GM12878 (cell line): ENCODE results near the gene UBASH3A. TPM values are rescaled to one million over a fixed set of nuclear protein-coding genes. Genes with fewer than 3 reads are reported as not detected.
A peak's percentile ranks its signal among the peaks of the same experiment; 100 is the strongest.

ENCODE experiments used
- ESRRA ChIP-seq: IDR thresholded peaks from 2 replicates; pipeline ENCODE4 v1.6.1; 2012; ENCODE audit warnings: mild to moderate bottlenecking, low read length, improper control_type of control experiment
- ETV6 ChIP-seq, 2 experiments: fragments of 450-650 bp in 1 of 2; IDR thresholded peaks in 1 of 2; conservative IDR thresholded peaks in 1 of 2; 2 replicates each; pipeline ENCODE4 v1.6.1; 2014; ENCODE audit warnings: antibody characterized with exemption in 1 of 2, borderline replicate concordance in 1 of 2, low read depth in 1 of 2, mild to moderate bottlenecking in 1 of 2, moderate library complexity in 1 of 2
- IKZF2 ChIP-seq, 2 experiments: fragments of 450-650 bp; IDR thresholded peaks; 2 replicates each; pipeline ENCODE4 v1.6.1; 2017; ENCODE audit warnings: mild to moderate bottlenecking in 2 of 2, moderate library complexity in 2 of 2
- MTA2 ChIP-seq: fragments of 450-650 bp; IDR thresholded peaks from 2 replicates; pipeline ENCODE4 v1.6.1; 2016; ENCODE audit warnings: low read depth, mild to moderate bottlenecking, moderate library complexity
- MXI1 ChIP-seq: fragments of 150-350 bp; IDR thresholded peaks from 2 replicates; pipeline ENCODE4 v1.6.1; 2011; ENCODE audit warnings: low read depth, mild to moderate bottlenecking, inconsistent platforms, low read length, improper control_type of control experiment
- NFYB ChIP-seq: IDR thresholded peaks from 2 replicates; pipeline ENCODE4 v1.6.1; 2011; ENCODE audit warnings: low read depth, mild to moderate bottlenecking, low read length, improper control_type of control experiment, moderate library complexity; ENCODE audit not compliant: insufficient read depth
- NR2C1 ChIP-seq: fragments of 450-650 bp; IDR thresholded peaks from 2 replicates; pipeline ENCODE4 v1.6.1; 2017; ENCODE audit warnings: antibody characterized with exemption, mild to moderate bottlenecking, moderate library complexity
- PAX5 ChIP-seq: IDR thresholded peaks from 2 replicates; pipeline ENCODE4 v1.6.1; 2011; ENCODE audit warnings: low read depth, low read length, borderline replicate concordance
- RELA ChIP-seq: fragments of 450-650 bp; IDR thresholded peaks from 2 replicates; pipeline ENCODE4 v1.8.0; 2014; ENCODE audit warnings: borderline replicate concordance; ENCODE audit not compliant: partially characterized antibody
- SP1 ChIP-seq: IDR thresholded peaks from one replicate; pipeline ENCODE4 v1.6.1; 2011; ENCODE audit warnings: low read depth, low read length
- SUZ12 ChIP-seq: fragments of 200-600 bp; sonication (generic); IDR thresholded peaks from one replicate; pipeline ENCODE4 v1.6.1; 2018; ENCODE audit warnings: antibody characterized with exemption, mild to moderate bottlenecking; ENCODE audit not compliant: unreplicated experiment
- polyA plus RNA-seq, 11 experiments: library from polyadenylated mRNA; depleted of rRNA in 4 of 11; unstranded in 6 of 11; stranded (reverse) in 5 of 11; fragments of >200 nt; fragmentation: Nextera tagmentation in 4 of 11; fragmentation: Illumina TruSeq in 1 of 11; extraction: Ambion mirVana in 4 of 11; extraction: Trizol in 1 of 11; gene quantifications; 1 replicate in 1 of 11; 2 replicates in 10 of 11; pipeline versions ENCODE4 v1.2.1 to v1.2.3, GENCODE V29; 2011 to 2016; ENCODE audit warnings: inconsistent platforms in 2 of 11, missing spikeins in 2 of 11, low read depth in 1 of 11
- total RNA-seq, 4 experiments: library from RNA; depleted of rRNA in 3 of 4; stranded (reverse); fragments of >200 nt in 3 of 4; fragmentation: Illumina TruSeq in 1 of 4; extraction: Trizol in 1 of 4; gene quantifications; 2 replicates each; pipeline versions ENCODE4 v1.2.1 to v1.2.3, GENCODE V29; 2013 to 2021
- TF ChIP-seq, protein P1 (sequence below): IDR thresholded peaks from 2 replicates; pipeline ENCODE4 v1.6.1; 2012; ENCODE audit warnings: mild to moderate bottlenecking, low read depth, low read length
- TF ChIP-seq, protein P2 (sequence below): fragments of 450-650 bp; IDR thresholded peaks from 2 replicates; pipeline ENCODE4 v1.6.1; 2017; ENCODE audit warnings: mild to moderate bottlenecking
- TF ChIP-seq, protein P3 (sequence below): fragments of 450-650 bp; IDR thresholded peaks from 2 replicates; pipeline ENCODE4 v1.6.1; 2017; ENCODE audit warnings: antibody characterized with exemption, mild to moderate bottlenecking, moderate library complexity
- TF ChIP-seq, protein P4 (sequence below): IDR thresholded peaks from 2 replicates; pipeline ENCODE4 v1.6.1; 2012; ENCODE audit warnings: low read depth, low read length, improper control_type of control experiment
- TF ChIP-seq, protein P5 (sequence below): IDR thresholded peaks from 2 replicates; pipeline ENCODE4 v1.6.1; 2011; ENCODE audit warnings: mild to moderate bottlenecking, low read depth, low read length, moderate library complexity; ENCODE audit not compliant: insufficient replicate concordance

Gene UBASH3A
- total and polyA plus RNA-seq, 10 of the 15 experiments (the other 5 are each of a cell fraction or from before 2014, with no cell fraction given) = 0.04 to 0.39 (median 0.23) TPM; not detected in 1

DNA sequence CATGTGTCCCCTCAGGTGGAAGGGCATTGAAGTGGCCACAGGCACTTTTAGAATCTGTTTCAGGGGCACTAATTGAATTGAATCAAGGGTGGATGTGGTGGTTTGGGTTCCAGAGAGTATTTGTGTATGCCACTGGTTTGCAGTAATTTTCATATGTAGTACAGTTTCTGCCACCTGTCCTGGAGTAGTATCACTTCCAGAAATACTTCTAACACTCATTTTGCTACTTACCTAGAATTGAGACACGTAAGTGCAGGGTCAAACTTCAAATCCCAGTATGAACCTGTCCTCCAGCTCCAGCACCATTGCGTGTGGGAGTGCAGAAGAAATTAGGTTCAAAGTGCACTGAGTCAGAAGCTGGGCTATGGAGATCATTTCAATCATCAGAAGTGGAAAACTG, 65.6 kb downstream of the UBASH3A start (continued):
- TF ChIP-seq, protein P1, sequence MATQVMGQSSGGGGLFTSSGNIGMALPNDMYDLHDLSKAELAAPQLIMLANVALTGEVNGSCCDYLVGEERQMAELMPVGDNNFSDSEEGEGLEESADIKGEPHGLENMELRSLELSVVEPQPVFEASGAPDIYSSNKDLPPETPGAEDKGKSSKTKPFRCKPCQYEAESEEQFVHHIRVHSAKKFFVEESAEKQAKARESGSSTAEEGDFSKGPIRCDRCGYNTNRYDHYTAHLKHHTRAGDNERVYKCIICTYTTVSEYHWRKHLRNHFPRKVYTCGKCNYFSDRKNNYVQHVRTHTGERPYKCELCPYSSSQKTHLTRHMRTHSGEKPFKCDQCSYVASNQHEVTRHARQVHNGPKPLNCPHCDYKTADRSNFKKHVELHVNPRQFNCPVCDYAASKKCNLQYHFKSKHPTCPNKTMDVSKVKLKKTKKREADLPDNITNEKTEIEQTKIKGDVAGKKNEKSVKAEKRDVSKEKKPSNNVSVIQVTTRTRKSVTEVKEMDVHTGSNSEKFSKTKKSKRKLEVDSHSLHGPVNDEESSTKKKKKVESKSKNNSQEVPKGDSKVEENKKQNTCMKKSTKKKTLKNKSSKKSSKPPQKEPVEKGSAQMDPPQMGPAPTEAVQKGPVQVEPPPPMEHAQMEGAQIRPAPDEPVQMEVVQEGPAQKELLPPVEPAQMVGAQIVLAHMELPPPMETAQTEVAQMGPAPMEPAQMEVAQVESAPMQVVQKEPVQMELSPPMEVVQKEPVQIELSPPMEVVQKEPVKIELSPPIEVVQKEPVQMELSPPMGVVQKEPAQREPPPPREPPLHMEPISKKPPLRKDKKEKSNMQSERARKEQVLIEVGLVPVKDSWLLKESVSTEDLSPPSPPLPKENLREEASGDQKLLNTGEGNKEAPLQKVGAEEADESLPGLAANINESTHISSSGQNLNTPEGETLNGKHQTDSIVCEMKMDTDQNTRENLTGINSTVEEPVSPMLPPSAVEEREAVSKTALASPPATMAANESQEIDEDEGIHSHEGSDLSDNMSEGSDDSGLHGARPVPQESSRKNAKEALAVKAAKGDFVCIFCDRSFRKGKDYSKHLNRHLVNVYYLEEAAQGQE = no peak
- TF ChIP-seq NR2C1 (peak; percentile 66), MXI1 (no peak), SP1 (no peak), ETV6 (conservative IDR thresholded peaks at IDR 0.05 in 1 of 2, IDR thresholded peaks at IDR 0.05 in 1 of 2; ENCODE audit: borderline replicate concordance in 1 of 2, low read depth in 1 of 2) (peak in 1 of 2 experiments; percentile 70; a peak in 1 of 4 replicates), PAX5 (0 out of 2 replicates have a peak, but pooled peaks have one; percentile 37), RELA (peak; percentile 20), SUZ12 (no peak), ESRRA (no peak), NFYB (no peak), MTA2 (peak; percentile 87), IKZF2 (IDR thresholded peaks at IDR 0.05) (peak; percentile 89 to 93)
- TF ChIP-seq, protein P2, sequence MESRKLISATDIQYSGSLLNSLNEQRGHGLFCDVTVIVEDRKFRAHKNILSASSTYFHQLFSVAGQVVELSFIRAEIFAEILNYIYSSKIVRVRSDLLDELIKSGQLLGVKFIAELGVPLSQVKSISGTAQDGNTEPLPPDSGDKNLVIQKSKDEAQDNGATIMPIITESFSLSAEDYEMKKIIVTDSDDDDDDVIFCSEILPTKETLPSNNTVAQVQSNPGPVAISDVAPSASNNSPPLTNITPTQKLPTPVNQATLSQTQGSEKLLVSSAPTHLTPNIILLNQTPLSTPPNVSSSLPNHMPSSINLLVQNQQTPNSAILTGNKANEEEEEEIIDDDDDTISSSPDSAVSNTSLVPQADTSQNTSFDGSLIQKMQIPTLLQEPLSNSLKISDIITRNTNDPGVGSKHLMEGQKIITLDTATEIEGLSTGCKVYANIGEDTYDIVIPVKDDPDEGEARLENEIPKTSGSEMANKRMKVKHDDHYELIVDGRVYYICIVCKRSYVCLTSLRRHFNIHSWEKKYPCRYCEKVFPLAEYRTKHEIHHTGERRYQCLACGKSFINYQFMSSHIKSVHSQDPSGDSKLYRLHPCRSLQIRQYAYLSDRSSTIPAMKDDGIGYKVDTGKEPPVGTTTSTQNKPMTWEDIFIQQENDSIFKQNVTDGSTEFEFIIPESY = no peak
- TF ChIP-seq, protein P3, sequence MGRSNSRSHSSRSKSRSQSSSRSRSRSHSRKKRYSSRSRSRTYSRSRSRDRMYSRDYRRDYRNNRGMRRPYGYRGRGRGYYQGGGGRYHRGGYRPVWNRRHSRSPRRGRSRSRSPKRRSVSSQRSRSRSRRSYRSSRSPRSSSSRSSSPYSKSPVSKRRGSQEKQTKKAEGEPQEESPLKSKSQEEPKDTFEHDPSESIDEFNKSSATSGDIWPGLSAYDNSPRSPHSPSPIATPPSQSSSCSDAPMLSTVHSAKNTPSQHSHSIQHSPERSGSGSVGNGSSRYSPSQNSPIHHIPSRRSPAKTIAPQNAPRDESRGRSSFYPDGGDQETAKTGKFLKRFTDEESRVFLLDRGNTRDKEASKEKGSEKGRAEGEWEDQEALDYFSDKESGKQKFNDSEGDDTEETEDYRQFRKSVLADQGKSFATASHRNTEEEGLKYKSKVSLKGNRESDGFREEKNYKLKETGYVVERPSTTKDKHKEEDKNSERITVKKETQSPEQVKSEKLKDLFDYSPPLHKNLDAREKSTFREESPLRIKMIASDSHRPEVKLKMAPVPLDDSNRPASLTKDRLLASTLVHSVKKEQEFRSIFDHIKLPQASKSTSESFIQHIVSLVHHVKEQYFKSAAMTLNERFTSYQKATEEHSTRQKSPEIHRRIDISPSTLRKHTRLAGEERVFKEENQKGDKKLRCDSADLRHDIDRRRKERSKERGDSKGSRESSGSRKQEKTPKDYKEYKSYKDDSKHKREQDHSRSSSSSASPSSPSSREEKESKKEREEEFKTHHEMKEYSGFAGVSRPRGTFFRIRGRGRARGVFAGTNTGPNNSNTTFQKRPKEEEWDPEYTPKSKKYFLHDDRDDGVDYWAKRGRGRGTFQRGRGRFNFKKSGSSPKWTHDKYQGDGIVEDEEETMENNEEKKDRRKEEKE = no peak
- TF ChIP-seq, protein P4, sequence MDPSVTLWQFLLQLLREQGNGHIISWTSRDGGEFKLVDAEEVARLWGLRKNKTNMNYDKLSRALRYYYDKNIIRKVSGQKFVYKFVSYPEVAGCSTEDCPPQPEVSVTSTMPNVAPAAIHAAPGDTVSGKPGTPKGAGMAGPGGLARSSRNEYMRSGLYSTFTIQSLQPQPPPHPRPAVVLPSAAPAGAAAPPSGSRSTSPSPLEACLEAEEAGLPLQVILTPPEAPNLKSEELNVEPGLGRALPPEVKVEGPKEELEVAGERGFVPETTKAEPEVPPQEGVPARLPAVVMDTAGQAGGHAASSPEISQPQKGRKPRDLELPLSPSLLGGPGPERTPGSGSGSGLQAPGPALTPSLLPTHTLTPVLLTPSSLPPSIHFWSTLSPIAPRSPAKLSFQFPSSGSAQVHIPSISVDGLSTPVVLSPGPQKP = no peak
- TF ChIP-seq, protein P5, sequence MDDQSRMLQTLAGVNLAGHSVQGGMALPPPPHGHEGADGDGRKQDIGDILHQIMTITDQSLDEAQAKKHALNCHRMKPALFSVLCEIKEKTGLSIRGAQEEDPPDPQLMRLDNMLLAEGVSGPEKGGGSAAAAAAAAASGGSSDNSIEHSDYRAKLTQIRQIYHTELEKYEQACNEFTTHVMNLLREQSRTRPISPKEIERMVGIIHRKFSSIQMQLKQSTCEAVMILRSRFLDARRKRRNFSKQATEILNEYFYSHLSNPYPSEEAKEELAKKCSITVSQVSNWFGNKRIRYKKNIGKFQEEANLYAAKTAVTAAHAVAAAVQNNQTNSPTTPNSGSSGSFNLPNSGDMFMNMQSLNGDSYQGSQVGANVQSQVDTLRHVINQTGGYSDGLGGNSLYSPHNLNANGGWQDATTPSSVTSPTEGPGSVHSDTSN = no peak
